ENCODE results near the gene PHC2.

DNA sequence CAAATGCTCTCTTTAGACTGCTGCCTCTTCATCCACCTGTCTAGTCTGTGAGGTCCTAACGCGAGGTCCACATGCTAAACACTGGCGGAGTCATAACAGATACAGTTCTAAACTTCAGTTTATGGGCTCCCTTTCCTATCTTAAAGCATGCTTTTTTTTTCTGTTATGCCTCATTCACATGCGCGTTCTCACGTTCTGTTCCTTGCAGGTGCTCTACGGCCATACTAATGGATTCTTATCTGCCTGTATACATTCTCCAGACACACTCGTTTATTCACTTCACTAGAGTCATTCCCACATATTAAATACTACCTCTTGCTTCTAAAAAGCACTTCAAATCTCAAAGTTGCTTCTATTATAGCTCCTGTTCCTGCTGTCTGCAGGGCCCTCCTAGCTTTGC is 38.7 kb downstream of the PHC2 start:
- TF ChIP-seq RARB (CRISPR knock-in tag; IDR thresholded peaks at IDR 0.05) (no peak), CREB5 (CRISPR knock-in tag; IDR thresholded peaks at IDR 0.05; ENCODE audit: low read depth) (no peak), ARNTL (CRISPR knock-in tag; IDR thresholded peaks at IDR 0.05; ENCODE audit: borderline replicate concordance, low read depth) (no peak), GLIS3 (CRISPR knock-in tag; IDR thresholded peaks at IDR 0.05) (no peak), SNAI2 (CRISPR knock-in tag; IDR thresholded peaks at IDR 0.05) (no peak), TOX (CRISPR knock-in tag; IDR thresholded peaks at IDR 0.05; ENCODE audit: borderline replicate concordance) (no peak), TCF4 (CRISPR knock-in tag; IDR thresholded peaks at IDR 0.05; ENCODE audit: borderline replicate concordance) (no peak), ZC3H10 (CRISPR knock-in tag; IDR thresholded peaks at IDR 0.05) (no peak), PPARA (CRISPR knock-in tag; IDR thresholded peaks at IDR 0.05; ENCODE audit: borderline replicate concordance) (no peak)
